NB4 (cell line): Measurements from ENCODE around the gene KCNT2.
"Not testable (repeated sequence)": the region's sequence is repeated elsewhere in the genome, so short reads cannot be mapped to it uniquely, and the experiment has no call there.

Source experiments
- DNase-seq: peaks from one replicate; pipeline ENCODE4 v3.0.0; 2010; ENCODE audit warnings: low read depth
- H3K4me3 ChIP-seq: one replicate; pipeline ENCODE4 v1.5.1; 2011; ENCODE audit warnings: mild to moderate bottlenecking, low read depth, low read length, moderate library complexity
- CTCF ChIP-seq: IDR thresholded peaks from one replicate; pipeline ENCODE4 v1.5.1; 2012; ENCODE audit warnings: low read depth, low read length
- MAX ChIP-seq: IDR thresholded peaks from 2 replicates; pipeline ENCODE4 v1.6.1; 2011; ENCODE audit warnings: low read depth, low read length
- MYC ChIP-seq: IDR thresholded peaks from 2 replicates; pipeline ENCODE4 v1.6.1; 2011; ENCODE audit warnings: low read depth, low read length
- POLR2A ChIP-seq: IDR thresholded peaks from 2 replicates; pipeline ENCODE4 v1.6.1; 2011; ENCODE audit warnings: mild to moderate bottlenecking; ENCODE audit not compliant: insufficient read length; ENCODE audit errors: extremely low read depth

Gene KCNT2

GRCh38 chr1:196651079-196651478 lies 42.8 kb upstream of the KCNT2 start:
- H3K4me3 ChIP-seq: no peak overlapping the region
- TF ChIP-seq CTCF (no peak), MAX (no peak), POLR2A (no peak), MYC (no peak)
- DNase-seq: no peak

GRCh38 chr1:196650403-196650802 lies 42.2 kb upstream of the KCNT2 start:
- no peak for DNase-seq
- TF ChIP-seq MAX (no peak), MYC (no peak), POLR2A (no peak), CTCF (no peak)

GRCh38 chr1:196649990-196650389 lies 41.8 kb upstream of the KCNT2 start:
- no peak for DNase-seq
- TF ChIP-seq MYC (no peak), MAX (no peak), POLR2A (no peak), CTCF (no peak)
- no peak overlapping the region for H3K4me3 ChIP-seq

More at GRCh38 chr1:196650403-196650802, 42.2 kb upstream of the KCNT2 start:
- H3K4me3 ChIP-seq: no peak overlapping the region

- TF ChIP-seq POLR2A (no peak), MYC (no peak), CTCF (no peak), MAX (no peak)
- H3K4me3 ChIP-seq: no peak overlapping the region
- no peak for DNase-seq
Measured at GRCh38 chr1:196640976-196641375, 32.7 kb upstream of the KCNT2 start.

- DNase-seq, H3K4me3 ChIP-seq: not testable (repeated sequence)
Measured at GRCh38 chr1:196639291-196639690, 31.1 kb upstream of the KCNT2 start.

GRCh38 chr1:196638466-196638865 lies 30.2 kb upstream of the KCNT2 start:
- no peak for DNase-seq
- no peak overlapping the region for H3K4me3 ChIP-seq
- no peak for TF ChIP-seq POLR2A
- no peak for TF ChIP-seq CTCF
- no peak for TF ChIP-seq MYC
- no peak for TF ChIP-seq MAX
